Measurements from ENCODE around the gene FBXW5. TPM values are rescaled to one million over a fixed set of nuclear protein-coding genes. Genes with fewer than 3 reads are reported as not detected.

FBXW5 gene
- total and polyA plus RNA-seq, 2 experiments from 2014 or later, result 27.0 to 111 TPM

DNA sequence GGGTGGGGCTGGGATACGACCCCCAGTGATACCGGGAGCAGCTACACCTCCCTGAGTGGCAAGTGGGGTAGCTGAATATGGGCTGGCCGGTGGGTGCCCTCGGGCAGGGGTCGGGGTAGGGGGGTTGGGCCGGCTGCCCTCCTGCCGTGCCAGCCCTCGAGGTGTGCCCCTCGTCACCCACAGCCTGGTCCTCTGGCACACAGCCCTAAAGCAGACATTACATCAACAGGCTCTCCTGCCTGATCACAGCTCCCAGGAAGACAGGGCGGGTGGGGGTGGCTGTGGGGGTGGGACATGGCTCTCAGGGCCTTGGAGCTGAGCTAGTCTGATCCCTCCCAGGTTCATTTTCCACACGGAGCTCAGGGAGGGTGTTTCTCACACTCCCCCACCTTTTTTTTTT is 23.2 kb downstream of the FBXW5 start:
- H3K79me2 ChIP-seq (replicated peaks; ENCODE audit: insufficient read depth), result no peaks in the 10 kb centered on the region
- no peaks in the 10 kb centered on the region for H3K27me3 ChIP-seq (ENCODE audit: insufficient read depth)
- ATAC-seq (no peak), DNase-seq (ENCODE audit: low spot score) (no peak)
- no peaks in the 10 kb centered on the region for H3K4me1 ChIP-seq (ENCODE audit: insufficient read depth)
- H3K27ac Mint-ChIP-seq, result no peak overlapping the region
- H4K20me1 ChIP-seq (replicated peaks; ENCODE audit: insufficient read depth), result peaks cover 3% of the 10 kb centered on the region; the same call in 1 of the 2 replicates
- H3K27ac ChIP-seq (ENCODE audit: low read depth), result no peak overlapping the region
- H3K4me1 Mint-ChIP-seq, result no peaks in the 10 kb centered on the region
- no peaks in the 10 kb centered on the region; the same call in 2 of the 3 replicates for H3K9me3 Mint-ChIP-seq
- H3K36me3 ChIP-seq (ENCODE audit: insufficient read depth), result peaks cover 8% of the 10 kb centered on the region
- H3K9me2 ChIP-seq (ENCODE audit: insufficient read depth), result no peaks in the 10 kb centered on the region
- H3F3A ChIP-seq (replicated peaks; ENCODE audit: low read depth), result no peaks in the 10 kb centered on the region
- no peak overlapping the region for H3K4me3 ChIP-seq
- TF ChIP-seq, protein P1, sequence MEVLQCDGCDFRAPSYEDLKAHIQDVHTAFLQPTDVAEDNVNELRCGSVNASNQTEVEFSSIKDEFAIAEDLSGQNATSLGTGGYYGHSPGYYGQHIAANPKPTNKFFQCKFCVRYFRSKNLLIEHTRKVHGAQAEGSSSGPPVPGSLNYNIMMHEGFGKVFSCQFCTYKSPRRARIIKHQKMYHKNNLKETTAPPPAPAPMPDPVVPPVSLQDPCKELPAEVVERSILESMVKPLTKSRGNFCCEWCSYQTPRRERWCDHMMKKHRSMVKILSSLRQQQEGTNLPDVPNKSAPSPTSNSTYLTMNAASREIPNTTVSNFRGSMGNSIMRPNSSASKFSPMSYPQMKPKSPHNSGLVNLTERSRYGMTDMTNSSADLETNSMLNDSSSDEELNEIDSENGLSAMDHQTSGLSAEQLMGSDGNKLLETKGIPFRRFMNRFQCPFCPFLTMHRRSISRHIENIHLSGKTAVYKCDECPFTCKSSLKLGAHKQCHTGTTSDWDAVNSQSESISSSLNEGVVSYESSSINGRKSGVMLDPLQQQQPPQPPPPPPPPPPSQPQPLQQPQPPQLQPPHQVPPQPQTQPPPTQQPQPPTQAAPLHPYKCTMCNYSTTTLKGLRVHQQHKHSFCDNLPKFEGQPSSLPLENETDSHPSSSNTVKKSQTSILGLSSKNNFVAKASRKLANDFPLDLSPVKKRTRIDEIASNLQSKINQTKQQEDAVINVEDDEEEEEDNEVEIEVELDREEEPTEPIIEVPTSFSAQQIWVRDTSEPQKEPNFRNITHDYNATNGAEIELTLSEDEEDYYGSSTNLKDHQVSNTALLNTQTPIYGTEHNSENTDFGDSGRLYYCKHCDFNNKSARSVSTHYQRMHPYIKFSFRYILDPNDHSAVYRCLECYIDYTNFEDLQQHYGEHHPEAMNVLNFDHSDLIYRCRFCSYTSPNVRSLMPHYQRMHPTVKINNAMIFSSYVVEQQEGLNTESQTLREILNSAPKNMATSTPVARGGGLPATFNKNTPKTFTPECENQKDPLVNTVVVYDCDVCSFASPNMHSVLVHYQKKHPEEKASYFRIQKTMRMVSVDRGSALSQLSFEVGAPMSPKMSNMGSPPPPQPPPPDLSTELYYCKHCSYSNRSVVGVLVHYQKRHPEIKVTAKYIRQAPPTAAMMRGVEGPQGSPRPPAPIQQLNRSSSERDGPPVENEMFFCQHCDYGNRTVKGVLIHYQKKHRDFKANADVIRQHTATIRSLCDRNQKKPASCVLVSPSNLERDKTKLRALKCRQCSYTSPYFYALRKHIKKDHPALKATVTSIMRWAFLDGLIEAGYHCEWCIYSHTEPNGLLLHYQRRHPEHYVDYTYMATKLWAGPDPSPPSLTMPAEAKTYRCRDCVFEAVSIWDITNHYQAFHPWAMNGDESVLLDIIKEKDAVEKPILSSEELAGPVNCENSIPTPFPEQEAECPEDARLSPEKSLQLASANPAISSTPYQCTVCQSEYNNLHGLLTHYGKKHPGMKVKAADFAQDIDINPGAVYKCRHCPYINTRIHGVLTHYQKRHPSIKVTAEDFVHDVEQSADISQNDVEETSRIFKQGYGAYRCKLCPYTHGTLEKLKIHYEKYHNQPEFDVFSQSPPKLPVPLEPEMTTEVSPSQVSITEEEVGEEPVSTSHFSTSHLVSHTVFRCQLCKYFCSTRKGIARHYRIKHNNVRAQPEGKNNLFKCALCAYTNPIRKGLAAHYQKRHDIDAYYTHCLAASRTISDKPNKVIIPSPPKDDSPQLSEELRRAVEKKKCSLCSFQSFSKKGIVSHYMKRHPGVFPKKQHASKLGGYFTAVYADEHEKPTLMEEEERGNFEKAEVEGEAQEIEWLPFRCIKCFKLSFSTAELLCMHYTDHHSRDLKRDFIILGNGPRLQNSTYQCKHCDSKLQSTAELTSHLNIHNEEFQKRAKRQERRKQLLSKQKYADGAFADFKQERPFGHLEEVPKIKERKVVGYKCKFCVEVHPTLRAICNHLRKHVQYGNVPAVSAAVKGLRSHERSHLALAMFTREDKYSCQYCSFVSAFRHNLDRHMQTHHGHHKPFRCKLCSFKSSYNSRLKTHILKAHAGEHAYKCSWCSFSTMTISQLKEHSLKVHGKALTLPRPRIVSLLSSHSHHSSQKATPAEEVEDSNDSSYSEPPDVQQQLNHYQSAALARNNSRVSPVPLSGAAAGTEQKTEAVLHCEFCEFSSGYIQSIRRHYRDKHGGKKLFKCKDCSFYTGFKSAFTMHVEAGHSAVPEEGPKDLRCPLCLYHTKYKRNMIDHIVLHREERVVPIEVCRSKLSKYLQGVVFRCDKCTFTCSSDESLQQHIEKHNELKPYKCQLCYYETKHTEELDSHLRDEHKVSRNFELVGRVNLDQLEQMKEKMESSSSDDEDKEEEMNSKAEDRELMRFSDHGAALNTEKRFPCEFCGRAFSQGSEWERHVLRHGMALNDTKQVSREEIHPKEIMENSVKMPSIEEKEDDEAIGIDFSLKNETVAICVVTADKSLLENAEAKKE (CRISPR knock-in tag; IDR thresholded peaks at IDR 0.05), result no peak
- TF ChIP-seq ETS1 (IDR thresholded peaks at IDR 0.05) (no peak), ZNF331 (CRISPR knock-in tag; IDR thresholded peaks at IDR 0.05; ENCODE audit: low read depth) (no peak), EZH2phosphoT487 (IDR thresholded peaks at IDR 0.05; ENCODE audit: unreplicated experiment) (no peak), CTCF (conservative IDR thresholded peaks at IDR 0.05; ENCODE audit: low read depth in 2 of 2) (no peak), ZNF114 (CRISPR knock-in tag; IDR thresholded peaks at IDR 0.05) (no peak), EZH2 (IDR thresholded peaks at IDR 0.05; ENCODE audit: low read depth, unreplicated experiment) (no peak), JUNB (IDR thresholded peaks at IDR 0.05; ENCODE audit: unreplicated experiment) (no peak), POLR2AphosphoS5 (IDR thresholded peaks at IDR 0.05; ENCODE audit: low read depth) (no peak), REST (IDR thresholded peaks at IDR 0.05; ENCODE audit: unreplicated experiment) (no peak), CREB1 (CRISPR knock-in tag; IDR thresholded peaks at IDR 0.05; ENCODE audit: low read depth) (no peak), STAT1 (IDR thresholded peaks at IDR 0.05; ENCODE audit: unreplicated experiment) (no peak), NANOG (IDR thresholded peaks at IDR 0.05; ENCODE audit: borderline replicate concordance) (no peak)
- no peak overlapping the region for H3K4me3 Mint-ChIP-seq
- no peak overlapping the region for H2AFZ ChIP-seq
- peaks cover 54% of the 10 kb centered on the region for H3K36me3 Mint-ChIP-seq (ENCODE audit: low read depth)
- H3K4me2 ChIP-seq, result no peak overlapping the region
- H3K27me3 Mint-ChIP-seq (ENCODE audit: insufficient read depth, low read depth, poor library complexity), result peaks cover 13% of the 10 kb centered on the region
